ENCODE data around the gene PRKCQ.
A peak's percentile ranks its signal among the peaks of the same experiment; 100 is the strongest.

PRKCQ gene

GRCh38 chr10:6528198-6528950, 51.7 kb downstream of the PRKCQ start:
- no peak for TF ChIP-seq CTCF (IDR thresholded peaks at IDR 0.05; ENCODE audit: extremely low read depth, missing control alignments)
- DNase-seq (ENCODE audit: low spot score) = no peak

- no peak for TF ChIP-seq CTCF (IDR thresholded peaks at IDR 0.05; ENCODE audit: extremely low read depth, missing control alignments)
- DNase-seq (ENCODE audit: low spot score) = no peak
Measured at GRCh38 chr10:6525599-6526165, 54.4 kb downstream of the PRKCQ start.

- DNase-seq (ENCODE audit: low spot score) = no peak
- no peak for TF ChIP-seq CTCF (IDR thresholded peaks at IDR 0.05; ENCODE audit: extremely low read depth, missing control alignments)
Measured at GRCh38 chr10:6522230-6522629, 57.8 kb downstream of the PRKCQ start.

GRCh38 chr10:6520138-6520537, 59.9 kb downstream of the PRKCQ start:
- TF ChIP-seq CTCF (IDR thresholded peaks at IDR 0.05; ENCODE audit: extremely low read depth, missing control alignments) = no peak
- DNase-seq (ENCODE audit: low spot score) = no peak

GRCh38 chr10:6518791-6519429, 61.2 kb downstream of the PRKCQ start:
- no peak for TF ChIP-seq CTCF (IDR thresholded peaks at IDR 0.05; ENCODE audit: extremely low read depth, missing control alignments)
- DNase-seq (ENCODE audit: low spot score) = peak; percentile 15

GRCh38 chr10:6516929-6517284, 63.2 kb downstream of the PRKCQ start:
- no peak for DNase-seq (ENCODE audit: low spot score)
- TF ChIP-seq CTCF (IDR thresholded peaks at IDR 0.05; ENCODE audit: extremely low read depth, missing control alignments) = no peak

GRCh38 chr10:6516281-6516928, 63.7 kb downstream of the PRKCQ start:
- no peak for TF ChIP-seq CTCF (IDR thresholded peaks at IDR 0.05; ENCODE audit: extremely low read depth, missing control alignments)
- DNase-seq (ENCODE audit: low spot score) = no peak
